H1 (cell line): ENCODE data around the gene SLFNL1.

Experiments
- CREB1 ChIP-seq: IDR thresholded peaks from 2 replicates; pipeline ENCODE4 v1.6.1; 2012; ENCODE audit warnings: inconsistent platforms
- CTCF ChIP-seq, 3 experiments: IDR thresholded peaks; 1 replicate in 2 of 3; 2 replicates in 1 of 3; pipeline versions ENCODE4 v1.5.1 to v1.6.1; 2011; ENCODE audit warnings: low read length in 3 of 3, mild to moderate bottlenecking in 3 of 3, inconsistent platforms in 2 of 3, low read depth in 1 of 3, moderate library complexity in 1 of 3; ENCODE audit not compliant: insufficient read depth in 1 of 3; ENCODE audit errors: control extremely low read depth in 1 of 3
- EP300 ChIP-seq, 2 experiments: IDR thresholded peaks; 1 replicate in 1 of 2; 2 replicates in 1 of 2; pipeline ENCODE4 v1.6.1; 2011 to 2012; ENCODE audit warnings: low read depth in 2 of 2, low read length in 2 of 2, mild to moderate bottlenecking in 2 of 2, borderline replicate concordance in 1 of 2, inconsistent platforms in 1 of 2, moderate library complexity in 1 of 2
- EZH2 ChIP-seq: fragments of 200-600 bp; sonication (generic); IDR thresholded peaks from 2 replicates; pipeline ENCODE4 v1.7.1; 2012; ENCODE audit warnings: low read depth, mild to moderate bottlenecking, moderate library complexity, low read length, inconsistent platforms; ENCODE audit not compliant: severe bottlenecking
- MAFK ChIP-seq: IDR thresholded peaks from 2 replicates; pipeline ENCODE4 v1.6.1; 2012; ENCODE audit warnings: low read depth, mild to moderate bottlenecking, improper control_type of control experiment, low read length
- POLR2AphosphoS5 ChIP-seq: IDR thresholded peaks from 2 replicates; pipeline ENCODE4 v1.6.1; 2011; ENCODE audit warnings: low read depth, low read length
- RAD21 ChIP-seq, 2 experiments: IDR thresholded peaks in 1 of 2; conservative IDR thresholded peaks in 1 of 2; 2 replicates each; pipeline ENCODE4 v1.6.1; 2011; ENCODE audit warnings: low read depth in 2 of 2, low read length in 2 of 2, improper control_type of control experiment in 1 of 2, inconsistent platforms in 1 of 2, mild to moderate bottlenecking in 1 of 2, moderate library complexity in 1 of 2
- RFX5 ChIP-seq: IDR thresholded peaks from 2 replicates; pipeline ENCODE4 v1.6.1; 2011; ENCODE audit warnings: low read depth, low read length, improper control_type of control experiment, borderline replicate concordance
- TAF7 ChIP-seq: optimal IDR thresholded peaks from 2 replicates; pipeline ENCODE3; 2011; ENCODE audit warnings: low read depth, mild to moderate bottlenecking, inconsistent platforms, low read length, moderate library complexity, borderline replicate concordance
- TCF12 ChIP-seq: IDR thresholded peaks from 2 replicates; pipeline ENCODE4 v1.6.1; 2011; ENCODE audit warnings: low read depth, mild to moderate bottlenecking, low read length

DNA sequence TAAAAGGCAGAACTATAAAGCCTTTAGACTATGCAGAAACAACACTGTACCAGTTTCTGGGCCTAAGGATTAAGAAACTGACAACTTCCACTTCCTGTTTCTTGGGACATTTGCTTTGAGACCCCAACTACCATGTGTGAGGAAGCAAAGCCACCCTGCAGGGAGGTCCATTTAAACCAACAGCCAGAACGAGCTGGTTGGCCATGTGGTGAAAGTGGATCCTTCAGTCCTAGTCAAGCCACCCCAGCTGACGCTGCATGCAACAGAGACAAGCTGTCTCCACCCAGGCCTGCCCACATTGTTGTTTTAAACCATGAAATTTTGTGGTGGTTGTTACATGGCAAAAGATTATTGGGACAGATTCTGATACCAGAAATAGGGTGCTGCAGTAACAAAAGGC lies 31.8 kb upstream of the SLFNL1 start:
- no peak for TF ChIP-seq TCF12
- no peak for TF ChIP-seq POLR2AphosphoS5
- TF ChIP-seq EP300 (IDR thresholded peaks at IDR 0.05; ENCODE audit: borderline replicate concordance in 1 of 2, low read depth in 2 of 2, low read length in 2 of 2), result no peak
- TF ChIP-seq CTCF (IDR thresholded peaks at IDR 0.05; ENCODE audit: control extremely low read depth in 1 of 3, insufficient read depth in 1 of 3, low read depth in 1 of 3, low read length in 3 of 3), result no peak
- no peak for TF ChIP-seq RAD21 (IDR thresholded peaks at IDR 0.05 in 1 of 2, conservative IDR thresholded peaks at IDR 0.05 in 1 of 2; ENCODE audit: low read depth in 2 of 2, low read length in 2 of 2)
- TF ChIP-seq TAF7, result no peak
- TF ChIP-seq CREB1, result no peak
- TF ChIP-seq EZH2, result no peak
- no peak for TF ChIP-seq MAFK
- TF ChIP-seq RFX5, result no peak
